KMS-11 (cell line): Measurements from ENCODE around the gene C1QTNF3.
"Not testable (repeated sequence)": the region's sequence is repeated elsewhere in the genome, so short reads cannot be mapped to it uniquely, and the experiment has no call there.

Experiments used
- H2AFZ ChIP-seq: fragments of 200-600 bp; sonication (generic); 2 replicates; pipeline ENCODE4 v1.6.1; 2016; ENCODE audit warnings: antibody characterized with exemption, mixed run types, low read depth
- H3K27ac ChIP-seq: fragments of 200-600 bp; sonication (generic); 2 replicates; pipeline ENCODE4 v1.6.1; 2016; ENCODE audit warnings: mild to moderate bottlenecking, mixed run types
- H3K27me3 ChIP-seq: fragments of 200-600 bp; sonication (generic); 2 replicates; pipeline ENCODE4 v1.6.1; 2017; ENCODE audit warnings: mild to moderate bottlenecking, low read depth, mixed run types, moderate library complexity; ENCODE audit not compliant: insufficient read depth
- H3K36me3 ChIP-seq: fragments of 200-600 bp; sonication (generic); 2 replicates; pipeline ENCODE4 v1.6.1; 2017; ENCODE audit warnings: mild to moderate bottlenecking, mixed run types; ENCODE audit not compliant: insufficient read depth
- H3K4me1 ChIP-seq: fragments of 200-600 bp; sonication (generic); 2 replicates; pipeline ENCODE4 v1.6.1; 2016; ENCODE audit warnings: mild to moderate bottlenecking, low read depth, mixed run types; ENCODE audit not compliant: poor library complexity, severe bottlenecking
- H3K4me2 ChIP-seq: fragments of 200-600 bp; sonication (generic); 2 replicates; pipeline ENCODE4 v1.7.0; 2016; ENCODE audit warnings: mild to moderate bottlenecking, mixed run types
- H3K4me3 ChIP-seq: fragments of 200-600 bp; sonication (generic); IDR thresholded peaks from 2 replicates; pipeline ENCODE4 v1.6.1; 2017; ENCODE audit warnings: low read depth, low read length, mixed read lengths; ENCODE audit not compliant: insufficient read depth
- H3K79me2 ChIP-seq: fragments of 200-600 bp; sonication (generic); 2 replicates; pipeline ENCODE4 v1.6.1; 2016; ENCODE audit warnings: low read depth, mixed run types; ENCODE audit not compliant: insufficient read depth
- H3K9ac ChIP-seq: fragments of 200-600 bp; sonication (generic); 2 replicates; pipeline ENCODE4 v1.6.1; 2016; ENCODE audit warnings: mild to moderate bottlenecking, mixed run types
- H4K20me1 ChIP-seq: fragments of 200-600 bp; sonication (generic); 2 replicates; pipeline ENCODE4 v1.6.1; 2016; ENCODE audit warnings: mild to moderate bottlenecking, mixed run types; ENCODE audit not compliant: insufficient read depth
- TF ChIP-seq, protein P1 (sequence below): fragments of 200-600 bp; sonication (generic); conservative IDR thresholded peaks from 2 replicates; pipeline ENCODE4 v1.6.1; 2017; ENCODE audit warnings: low read depth, mild to moderate bottlenecking, antibody characterized with exemption, low read length, moderate library complexity, mixed read lengths

The C1QTNF3 gene, protein sequence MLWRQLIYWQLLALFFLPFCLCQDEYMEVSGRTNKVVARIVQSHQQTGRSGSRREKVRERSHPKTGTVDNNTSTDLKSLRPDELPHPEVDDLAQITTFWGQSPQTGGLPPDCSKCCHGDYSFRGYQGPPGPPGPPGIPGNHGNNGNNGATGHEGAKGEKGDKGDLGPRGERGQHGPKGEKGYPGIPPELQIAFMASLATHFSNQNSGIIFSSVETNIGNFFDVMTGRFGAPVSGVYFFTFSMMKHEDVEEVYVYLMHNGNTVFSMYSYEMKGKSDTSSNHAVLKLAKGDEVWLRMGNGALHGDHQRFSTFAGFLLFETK

DNA sequence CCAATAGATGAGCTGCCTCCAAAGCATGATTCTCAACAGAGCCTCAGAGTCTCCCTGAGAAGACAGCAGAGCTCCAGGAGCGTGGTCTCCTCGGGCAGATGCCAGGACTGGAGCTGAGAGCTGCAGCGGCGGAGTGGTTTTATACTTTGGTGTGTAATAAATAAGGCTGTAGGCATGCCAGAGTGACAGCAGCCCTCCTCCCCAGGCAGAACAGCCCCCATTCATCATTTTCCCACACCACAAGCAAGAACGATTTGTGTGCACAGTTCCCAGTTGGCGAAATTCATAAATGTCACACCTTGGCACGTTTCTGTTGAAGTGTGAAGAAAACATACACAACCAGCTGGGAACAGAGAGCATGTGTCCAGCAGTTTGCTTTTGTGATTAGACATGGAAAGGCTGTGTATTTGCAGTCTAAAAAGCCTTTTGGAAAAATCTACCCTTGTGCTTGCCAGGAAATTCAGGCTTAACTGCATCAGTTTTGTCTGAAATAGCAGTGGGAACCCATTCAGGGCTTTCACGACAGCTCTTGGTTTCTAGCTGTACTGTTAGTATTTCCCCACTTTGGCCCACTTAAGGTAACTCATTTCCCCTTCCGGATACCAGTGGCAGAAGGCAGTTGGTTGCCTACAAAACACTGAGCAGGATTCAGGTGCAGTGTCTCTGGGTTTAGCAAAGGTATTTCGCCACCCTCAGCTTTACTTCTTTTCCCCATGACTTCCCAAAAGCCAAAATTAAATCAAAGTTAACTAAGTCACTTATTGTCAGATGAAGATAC lies at the start of gene C1QTNF3:
TSS of gene C1QTNF3 (minus strand) at position 115 of the 778 bp plus-strand sequence. CDS start at position 27, 88 bp downstream.
- Histone ChIP-seq H4K20me1 (no peaks in the 10 kb centered on the region), H3K4me3 (no peak within 1 kb of the TSS), H3K4me1 (no peaks in the 10 kb centered on the region), H3K79me2 (no peaks in the 10 kb centered on the region), H3K27me3 (no peaks in the 10 kb centered on the region), H3K9ac (no peak within 1 kb of the TSS), H2AFZ (no peak within 1 kb of the TSS), H3K27ac (no peak within 1 kb of the TSS), H3K36me3 (no peaks in the 10 kb centered on the region), H3K4me2 (no peak within 1 kb of the TSS)
- TF ChIP-seq, protein P1, sequence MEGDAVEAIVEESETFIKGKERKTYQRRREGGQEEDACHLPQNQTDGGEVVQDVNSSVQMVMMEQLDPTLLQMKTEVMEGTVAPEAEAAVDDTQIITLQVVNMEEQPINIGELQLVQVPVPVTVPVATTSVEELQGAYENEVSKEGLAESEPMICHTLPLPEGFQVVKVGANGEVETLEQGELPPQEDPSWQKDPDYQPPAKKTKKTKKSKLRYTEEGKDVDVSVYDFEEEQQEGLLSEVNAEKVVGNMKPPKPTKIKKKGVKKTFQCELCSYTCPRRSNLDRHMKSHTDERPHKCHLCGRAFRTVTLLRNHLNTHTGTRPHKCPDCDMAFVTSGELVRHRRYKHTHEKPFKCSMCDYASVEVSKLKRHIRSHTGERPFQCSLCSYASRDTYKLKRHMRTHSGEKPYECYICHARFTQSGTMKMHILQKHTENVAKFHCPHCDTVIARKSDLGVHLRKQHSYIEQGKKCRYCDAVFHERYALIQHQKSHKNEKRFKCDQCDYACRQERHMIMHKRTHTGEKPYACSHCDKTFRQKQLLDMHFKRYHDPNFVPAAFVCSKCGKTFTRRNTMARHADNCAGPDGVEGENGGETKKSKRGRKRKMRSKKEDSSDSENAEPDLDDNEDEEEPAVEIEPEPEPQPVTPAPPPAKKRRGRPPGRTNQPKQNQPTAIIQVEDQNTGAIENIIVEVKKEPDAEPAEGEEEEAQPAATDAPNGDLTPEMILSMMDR: no peak

DNA sequence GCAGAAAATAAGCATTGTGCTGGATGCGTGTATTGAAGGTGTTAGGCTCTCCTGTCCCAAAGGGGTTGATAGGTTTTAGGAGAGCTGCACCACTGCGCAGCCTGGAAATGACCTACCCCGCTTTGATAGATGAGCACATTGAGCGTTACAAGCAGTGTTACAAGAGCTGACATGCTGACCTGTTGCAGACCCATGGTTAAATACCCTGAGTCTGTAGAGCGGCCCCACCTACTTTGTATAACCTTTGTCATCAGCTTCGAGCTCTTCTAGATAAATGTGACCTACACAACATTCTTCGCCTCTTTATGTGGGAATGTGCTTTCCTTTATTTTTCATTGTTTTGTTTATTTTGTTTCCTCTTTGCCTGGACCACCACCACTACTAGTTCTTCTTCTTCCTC lies 48.0 kb upstream of the C1QTNF3 start:
- not testable (repeated sequence) for H4K20me1 ChIP-seq, H3K27ac ChIP-seq, H3K9ac ChIP-seq, H3K4me3 ChIP-seq, H3K4me1 ChIP-seq, H3K27me3 ChIP-seq, H3K79me2 ChIP-seq, H3K4me2 ChIP-seq, H2AFZ ChIP-seq, H3K36me3 ChIP-seq

DNA sequence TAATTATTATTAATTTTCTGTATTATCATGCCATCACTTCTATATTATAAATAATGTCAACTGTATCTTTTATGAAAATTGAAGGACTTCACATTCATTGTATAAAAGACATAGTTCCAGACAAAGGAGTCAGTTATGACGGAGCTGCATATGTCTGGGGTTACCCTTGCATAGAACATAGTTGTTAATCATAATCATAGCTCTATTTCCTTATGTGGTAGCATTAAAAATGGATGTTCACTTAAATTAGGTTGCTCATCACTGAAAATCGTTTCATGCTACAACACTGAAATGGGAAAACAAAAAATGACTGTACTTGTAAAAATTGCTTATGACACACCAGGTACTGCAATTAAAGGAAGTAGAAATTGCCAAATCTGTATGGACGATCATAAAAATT lies 46.8 kb upstream of the C1QTNF3 start:
- not testable (repeated sequence) for H3K36me3 ChIP-seq, H3K4me1 ChIP-seq, H3K4me2 ChIP-seq, H3K9ac ChIP-seq, H3K79me2 ChIP-seq, H2AFZ ChIP-seq, H3K27ac ChIP-seq, H3K4me3 ChIP-seq, H4K20me1 ChIP-seq, H3K27me3 ChIP-seq

DNA sequence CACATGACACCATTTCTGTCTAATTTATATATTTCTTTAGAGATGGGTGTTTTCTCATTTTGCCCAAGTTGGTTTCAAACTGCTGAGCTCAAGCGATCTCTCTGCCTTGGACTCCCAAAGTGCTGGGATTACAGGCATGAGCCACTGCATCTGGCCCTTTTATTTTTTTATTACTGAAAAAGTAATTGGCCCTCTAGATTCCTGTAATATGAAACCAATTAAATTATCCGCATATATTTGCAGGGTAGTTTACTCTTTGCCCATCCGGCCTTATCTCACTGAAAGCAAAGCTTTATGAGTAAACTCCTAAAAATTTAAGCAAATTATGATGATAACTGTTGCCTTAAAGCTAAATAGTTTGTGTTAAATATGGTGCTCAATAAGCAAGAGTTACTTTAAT lies 44.7 kb upstream of the C1QTNF3 start:
- not testable (repeated sequence) for H3K4me1 ChIP-seq, H3K9ac ChIP-seq, H3K36me3 ChIP-seq, H3K27ac ChIP-seq, H3K4me2 ChIP-seq, H3K27me3 ChIP-seq, H3K4me3 ChIP-seq, H3K79me2 ChIP-seq, H4K20me1 ChIP-seq, H2AFZ ChIP-seq

DNA sequence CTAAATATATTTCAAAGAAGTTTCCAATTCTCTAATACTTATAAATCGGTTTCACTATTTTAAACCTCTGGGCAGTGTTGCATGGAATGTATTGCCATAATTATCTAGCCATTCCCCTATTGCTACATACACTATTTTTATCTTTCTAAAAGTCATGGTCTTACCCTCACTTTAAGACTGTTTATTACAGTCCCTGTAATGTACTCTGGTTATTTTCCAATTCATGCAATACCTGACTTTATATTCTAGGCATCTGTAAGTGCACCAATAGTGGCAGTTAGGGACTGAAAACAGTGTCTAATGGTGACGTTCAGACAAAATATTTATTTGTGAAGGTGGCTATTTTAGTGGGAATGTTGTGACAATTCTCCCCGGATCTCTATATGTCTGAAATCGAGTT lies 40.9 kb upstream of the C1QTNF3 start:
- H3K4me3 ChIP-seq, H3K79me2 ChIP-seq, H3K27me3 ChIP-seq, H3K4me2 ChIP-seq, H3K9ac ChIP-seq, H4K20me1 ChIP-seq, H3K27ac ChIP-seq, H3K4me1 ChIP-seq, H3K36me3 ChIP-seq, H2AFZ ChIP-seq: not testable (repeated sequence)

DNA sequence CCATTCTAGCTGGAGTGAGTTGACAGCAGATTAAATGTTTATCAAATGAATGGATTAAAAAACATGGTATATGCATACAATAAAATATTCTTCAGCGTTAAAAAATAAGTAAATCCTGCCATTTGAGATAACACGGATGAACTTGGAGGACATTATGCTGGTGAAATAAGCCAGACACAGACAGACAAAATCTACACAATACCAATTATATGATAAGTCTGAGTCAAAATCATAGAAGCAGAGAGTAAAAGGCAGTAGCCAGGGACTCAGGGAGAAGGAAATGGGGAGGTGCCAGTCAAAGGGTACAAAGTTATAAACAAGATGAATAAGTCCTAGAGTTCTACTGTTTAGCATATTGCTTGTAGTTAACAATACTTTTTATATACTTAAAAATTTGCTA lies 36.5 kb upstream of the C1QTNF3 start:
- H3K27ac ChIP-seq, H3K4me2 ChIP-seq, H4K20me1 ChIP-seq, H3K27me3 ChIP-seq, H3K9ac ChIP-seq, H3K4me1 ChIP-seq, H3K36me3 ChIP-seq, H2AFZ ChIP-seq, H3K79me2 ChIP-seq, H3K4me3 ChIP-seq: not testable (repeated sequence)

DNA sequence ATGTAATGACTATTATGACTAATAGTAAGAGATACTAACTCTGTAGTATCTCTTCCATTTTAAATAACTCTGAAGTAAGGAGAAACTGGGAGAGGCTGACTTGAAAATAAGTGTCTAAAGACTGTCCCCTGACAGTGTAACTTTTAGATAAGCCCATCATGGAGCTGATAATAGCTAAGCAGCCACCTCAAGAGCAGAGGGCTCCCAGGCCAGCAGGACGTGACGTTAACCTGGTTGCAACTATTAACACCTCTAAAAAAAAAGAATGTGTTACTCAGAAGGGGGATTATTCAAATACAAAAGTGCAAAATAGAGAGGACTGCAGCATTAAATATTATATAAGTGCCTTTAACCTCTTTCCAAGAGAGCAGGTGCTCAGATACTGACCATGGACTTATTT lies 34.6 kb upstream of the C1QTNF3 start:
- not testable (repeated sequence) for H3K36me3 ChIP-seq, H4K20me1 ChIP-seq, H2AFZ ChIP-seq, H3K4me2 ChIP-seq, H3K4me1 ChIP-seq, H3K27me3 ChIP-seq, H3K79me2 ChIP-seq, H3K4me3 ChIP-seq, H3K9ac ChIP-seq, H3K27ac ChIP-seq

DNA sequence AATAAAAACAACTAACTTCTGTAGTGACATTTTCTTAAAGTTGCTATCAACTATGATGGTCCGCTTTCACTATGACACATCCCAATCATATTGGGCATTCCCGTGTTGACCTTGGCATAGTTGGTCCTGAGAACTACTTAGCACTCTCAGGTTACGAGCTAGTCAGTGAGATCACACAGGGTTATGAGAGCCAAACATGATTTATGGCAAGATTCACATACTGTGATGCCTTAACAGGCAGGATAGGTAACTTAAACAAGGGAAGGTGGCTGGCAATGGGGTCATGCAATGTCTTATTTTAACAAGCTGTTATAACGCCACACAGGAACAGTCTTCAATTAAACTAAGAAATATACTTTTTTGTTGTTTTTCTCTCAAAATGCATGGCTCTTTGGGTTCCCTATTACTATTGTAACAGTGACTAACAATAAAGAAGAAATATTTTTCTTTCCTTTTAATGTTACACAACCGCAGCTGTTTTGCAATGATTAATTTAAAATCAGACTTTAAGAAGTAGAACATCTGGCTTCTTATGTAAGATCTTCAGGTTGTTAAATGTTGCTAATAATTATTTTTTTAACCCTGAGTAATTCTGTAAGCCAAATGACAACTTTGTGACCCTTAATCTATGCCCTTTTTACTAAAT lies 33.8 kb upstream of the C1QTNF3 start:
- not testable (repeated sequence) for H4K20me1 ChIP-seq, H3K9ac ChIP-seq, H3K4me1 ChIP-seq, H3K36me3 ChIP-seq, H2AFZ ChIP-seq, H3K79me2 ChIP-seq, H3K27me3 ChIP-seq, H3K4me2 ChIP-seq, H3K27ac ChIP-seq, H3K4me3 ChIP-seq

DNA sequence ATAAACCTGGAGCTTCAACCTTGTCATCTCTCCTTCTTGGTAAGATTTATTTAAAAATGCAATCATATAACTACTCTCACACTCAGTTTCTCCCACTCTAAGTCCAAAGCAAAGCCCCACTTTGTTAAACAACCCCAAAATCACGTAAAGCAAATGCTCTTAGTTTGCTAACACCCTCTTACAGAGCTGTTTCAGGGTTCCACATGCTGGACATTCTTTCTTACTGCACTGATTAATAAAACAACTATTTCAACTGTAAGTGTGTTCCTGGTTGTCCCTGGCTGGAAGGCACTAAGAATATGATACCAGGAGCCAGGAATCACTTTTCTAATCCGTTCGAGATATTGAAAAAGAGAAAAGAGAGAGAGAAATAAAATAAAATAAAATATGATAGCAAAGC lies 31.5 kb upstream of the C1QTNF3 start:
- H3K27me3 ChIP-seq, H3K36me3 ChIP-seq, H4K20me1 ChIP-seq, H3K4me2 ChIP-seq, H3K27ac ChIP-seq, H3K79me2 ChIP-seq, H3K4me1 ChIP-seq, H3K4me3 ChIP-seq, H3K9ac ChIP-seq, H2AFZ ChIP-seq: not testable (repeated sequence)
